OCI-LY3 (cell line): ENCODE data around the gene RERG.

Experiments
- CTCF ChIP-seq: fragments of 200-600, 300-600 bp; sonication (generic); IDR thresholded peaks from 2 replicates; pipeline ENCODE4 v1.5.1; 2014; ENCODE audit warnings: antibody characterized with exemption, low read length, low read depth
- EZH2phosphoT487 ChIP-seq: fragments of 200-600 bp; shearing (Covaris generic); IDR thresholded peaks from 2 replicates; pipeline ENCODE4 v1.6.1; 2018; ENCODE audit warnings: antibody characterized with exemption, mixed run types, low read depth

- no peak for TF ChIP-seq CTCF
- TF ChIP-seq EZH2phosphoT487: no peak
Measured at GRCh38 chr12:15201456-15201855, 19.8 kb downstream of the RERG start.
